Ishikawa (cell line): ENCODE results near the gene ELMO1.

Experiments
- EGR1 ChIP-seq: IDR thresholded peaks from 2 replicates; pipeline ENCODE4 v1.6.1; 2012
- EP300 ChIP-seq: IDR thresholded peaks from 2 replicates; pipeline ENCODE4 v1.6.1; 2012; ENCODE audit warnings: borderline replicate concordance
- MAX ChIP-seq: IDR thresholded peaks from 2 replicates; pipeline ENCODE4 v1.6.1; 2012
- NFIC ChIP-seq: IDR thresholded peaks from 2 replicates; pipeline ENCODE4 v1.6.1; 2012
- RAD21 ChIP-seq: IDR thresholded peaks from 2 replicates; pipeline ENCODE4 v1.6.1; 2012; ENCODE audit warnings: low read depth
- TAF1 ChIP-seq: IDR thresholded peaks from 2 replicates; pipeline ENCODE4 v1.6.1; 2012; ENCODE audit warnings: low read depth, mild to moderate bottlenecking
- USF1 ChIP-seq: IDR thresholded peaks from 2 replicates; pipeline ENCODE4 v1.6.1; 2012
- YY1 ChIP-seq: IDR thresholded peaks from 2 replicates; pipeline ENCODE4 v1.6.1; 2012; ENCODE audit warnings: low read depth
- ZBTB7A ChIP-seq: IDR thresholded peaks from 2 replicates; pipeline ENCODE4 v1.6.1; 2012; ENCODE audit warnings: low read depth
- TF ChIP-seq, protein P1 (sequence below): IDR thresholded peaks from 2 replicates; pipeline ENCODE4 v1.6.1; 2012; ENCODE audit warnings: low read depth, mild to moderate bottlenecking

DNA sequence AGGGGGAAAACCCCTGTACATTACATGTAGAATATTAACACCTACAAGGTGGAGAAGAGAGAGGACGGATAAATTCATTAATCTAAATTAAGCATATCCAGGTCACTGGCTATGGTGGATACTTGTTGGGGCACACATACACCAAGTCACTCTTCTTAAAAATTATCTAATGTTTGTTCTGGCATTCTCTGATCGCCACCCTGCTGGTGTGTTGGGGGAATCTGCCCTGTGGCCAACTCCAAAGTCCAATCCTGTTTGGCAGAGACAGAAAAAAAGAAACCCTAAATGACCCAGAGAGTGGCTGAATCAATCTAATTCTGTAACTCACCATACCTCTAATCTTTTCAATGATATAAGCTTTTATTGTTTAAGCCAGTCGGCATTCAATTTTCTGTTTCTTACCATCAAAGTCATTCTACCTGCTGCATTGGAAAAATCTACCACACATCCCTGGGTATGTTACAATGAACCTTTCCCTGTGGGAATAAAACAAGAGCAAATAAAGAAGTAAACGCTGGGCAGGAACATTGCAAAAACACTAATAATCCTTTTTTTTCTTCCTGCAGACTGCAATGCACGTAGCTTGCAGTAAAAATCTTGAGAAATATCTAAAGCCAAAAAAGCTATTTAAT is 34.2 kb downstream of the ELMO1 start:
- TF ChIP-seq RAD21 (no peak), USF1 (no peak), YY1 (no peak), EGR1 (no peak), MAX (no peak), TAF1 (no peak), NFIC (no peak), EP300 (no peak), ZBTB7A (no peak)
- TF ChIP-seq, protein P1, sequence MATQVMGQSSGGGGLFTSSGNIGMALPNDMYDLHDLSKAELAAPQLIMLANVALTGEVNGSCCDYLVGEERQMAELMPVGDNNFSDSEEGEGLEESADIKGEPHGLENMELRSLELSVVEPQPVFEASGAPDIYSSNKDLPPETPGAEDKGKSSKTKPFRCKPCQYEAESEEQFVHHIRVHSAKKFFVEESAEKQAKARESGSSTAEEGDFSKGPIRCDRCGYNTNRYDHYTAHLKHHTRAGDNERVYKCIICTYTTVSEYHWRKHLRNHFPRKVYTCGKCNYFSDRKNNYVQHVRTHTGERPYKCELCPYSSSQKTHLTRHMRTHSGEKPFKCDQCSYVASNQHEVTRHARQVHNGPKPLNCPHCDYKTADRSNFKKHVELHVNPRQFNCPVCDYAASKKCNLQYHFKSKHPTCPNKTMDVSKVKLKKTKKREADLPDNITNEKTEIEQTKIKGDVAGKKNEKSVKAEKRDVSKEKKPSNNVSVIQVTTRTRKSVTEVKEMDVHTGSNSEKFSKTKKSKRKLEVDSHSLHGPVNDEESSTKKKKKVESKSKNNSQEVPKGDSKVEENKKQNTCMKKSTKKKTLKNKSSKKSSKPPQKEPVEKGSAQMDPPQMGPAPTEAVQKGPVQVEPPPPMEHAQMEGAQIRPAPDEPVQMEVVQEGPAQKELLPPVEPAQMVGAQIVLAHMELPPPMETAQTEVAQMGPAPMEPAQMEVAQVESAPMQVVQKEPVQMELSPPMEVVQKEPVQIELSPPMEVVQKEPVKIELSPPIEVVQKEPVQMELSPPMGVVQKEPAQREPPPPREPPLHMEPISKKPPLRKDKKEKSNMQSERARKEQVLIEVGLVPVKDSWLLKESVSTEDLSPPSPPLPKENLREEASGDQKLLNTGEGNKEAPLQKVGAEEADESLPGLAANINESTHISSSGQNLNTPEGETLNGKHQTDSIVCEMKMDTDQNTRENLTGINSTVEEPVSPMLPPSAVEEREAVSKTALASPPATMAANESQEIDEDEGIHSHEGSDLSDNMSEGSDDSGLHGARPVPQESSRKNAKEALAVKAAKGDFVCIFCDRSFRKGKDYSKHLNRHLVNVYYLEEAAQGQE: no peak
